22Rv1 (cell line): Measurements from ENCODE around the gene PRKCB.

Experiments used
- ZFX ChIP-seq: fragments of 450-650 bp; IDR thresholded peaks from 2 replicates; pipeline ENCODE4 v1.6.1; 2017; ENCODE audit warnings: antibody characterized with exemption, borderline replicate concordance
- TF ChIP-seq, protein P1 (sequence below): fragments of 450-650 bp; IDR thresholded peaks from 2 replicates; pipeline ENCODE4 v1.5.1; 2017; ENCODE audit warnings: mild to moderate bottlenecking

DNA sequence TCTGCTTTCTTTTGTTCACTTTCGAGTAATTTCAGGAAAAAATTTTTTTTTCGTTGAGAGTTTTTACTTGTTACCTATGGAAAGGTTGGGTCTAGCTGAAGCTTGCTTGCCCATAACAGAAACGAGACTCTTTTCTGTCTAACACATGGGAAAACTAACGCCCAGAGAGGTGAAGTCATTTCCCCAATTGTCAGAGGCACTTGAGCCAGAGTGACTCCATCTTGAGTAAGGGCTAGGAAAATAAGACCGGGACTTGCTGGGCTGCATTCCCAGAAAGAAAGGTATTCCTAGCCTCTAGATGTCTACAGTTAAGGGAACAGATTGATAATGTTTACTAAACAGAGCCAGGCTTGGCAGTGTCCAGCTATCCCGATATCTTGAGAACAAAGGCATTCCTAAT lies 26.8 kb downstream of the PRKCB start:
- TF ChIP-seq, protein P1, sequence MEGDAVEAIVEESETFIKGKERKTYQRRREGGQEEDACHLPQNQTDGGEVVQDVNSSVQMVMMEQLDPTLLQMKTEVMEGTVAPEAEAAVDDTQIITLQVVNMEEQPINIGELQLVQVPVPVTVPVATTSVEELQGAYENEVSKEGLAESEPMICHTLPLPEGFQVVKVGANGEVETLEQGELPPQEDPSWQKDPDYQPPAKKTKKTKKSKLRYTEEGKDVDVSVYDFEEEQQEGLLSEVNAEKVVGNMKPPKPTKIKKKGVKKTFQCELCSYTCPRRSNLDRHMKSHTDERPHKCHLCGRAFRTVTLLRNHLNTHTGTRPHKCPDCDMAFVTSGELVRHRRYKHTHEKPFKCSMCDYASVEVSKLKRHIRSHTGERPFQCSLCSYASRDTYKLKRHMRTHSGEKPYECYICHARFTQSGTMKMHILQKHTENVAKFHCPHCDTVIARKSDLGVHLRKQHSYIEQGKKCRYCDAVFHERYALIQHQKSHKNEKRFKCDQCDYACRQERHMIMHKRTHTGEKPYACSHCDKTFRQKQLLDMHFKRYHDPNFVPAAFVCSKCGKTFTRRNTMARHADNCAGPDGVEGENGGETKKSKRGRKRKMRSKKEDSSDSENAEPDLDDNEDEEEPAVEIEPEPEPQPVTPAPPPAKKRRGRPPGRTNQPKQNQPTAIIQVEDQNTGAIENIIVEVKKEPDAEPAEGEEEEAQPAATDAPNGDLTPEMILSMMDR, result no peak
- TF ChIP-seq ZFX, result no peak
